Measurements from ENCODE around the gene SMARCD2. TPM values are rescaled to one million over a fixed set of nuclear protein-coding genes. Genes with fewer than 3 reads are reported as not detected.

Gene SMARCD2
- total and polyA plus RNA-seq, 2 of the 13 experiments (the other 11 are each of a cell fraction or from before 2014, with no cell fraction given), result 122 to 150 TPM

DNA sequence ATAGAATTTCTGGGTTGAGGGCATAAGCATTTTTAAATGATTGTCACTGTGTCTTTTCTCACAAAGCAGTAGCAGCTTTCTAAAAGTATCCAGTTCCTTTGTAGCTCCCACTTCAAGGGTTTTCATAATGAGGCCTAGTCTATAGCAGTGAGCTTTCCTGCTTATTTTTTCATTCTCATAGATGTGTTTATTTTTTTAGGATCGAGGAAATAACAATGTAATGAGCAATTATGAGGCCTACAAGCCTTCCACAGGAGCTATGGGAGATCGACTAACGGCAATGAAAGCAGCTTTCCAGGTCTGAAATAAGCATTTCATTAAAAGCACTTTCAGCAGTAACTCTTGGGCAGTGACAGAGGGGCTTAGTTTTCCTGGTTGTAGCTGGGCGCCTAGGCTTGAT is 25.8 kb downstream of the SMARCD2 start:
- H4K20me1 ChIP-seq (ENCODE audit: insufficient read depth, low read length), result peaks cover 3% of the 10 kb centered on the region; the same call in 1 of the 2 replicates
- peaks cover 14% of the 10 kb centered on the region; the same call in 1 of the 2 replicates for H3K4me1 ChIP-seq (ENCODE audit: insufficient read depth, low read length)
- no peak overlapping the region for H3K4me2 ChIP-seq (ENCODE audit: low read depth, low read length)
- ChIA-PET CTCF (ENCODE audit: low intra/inter-chr PET ratio, low total read pairs) (no interaction called here), POLR2A (no interaction called here)
- H3K4me3 ChIP-seq (replicated peaks in 1 of 3; ENCODE audit: insufficient read depth in 1 of 3, low read depth in 2 of 3, low read length in 3 of 3), result no peak overlapping the region
- DNase-seq (ENCODE audit: low spot score) (no peak), FAIRE-seq (no peak), ATAC-seq (no peak)
- H3K27ac ChIP-seq (ENCODE audit: extremely low read length, insufficient read depth, low read length), result no peak overlapping the region
- peaks cover 54 to 97% of the 10 kb centered on the region in 2 experiments for H3K36me3 ChIP-seq (replicated peaks in 1 of 2; ENCODE audit: control insufficient read depth in 1 of 2, insufficient read depth in 2 of 2, low read length in 2 of 2)
- in situ Hi-C loops (cut with HindIII; ENCODE audit: extremely low pct_ligation_motif_present, low pct_unique_long_range_greater_than_20kb), result no loop called here
- H3K9me3 ChIP-seq (ENCODE audit: low read length), result no peaks in the 10 kb centered on the region
- no TSS peak for BruUV-seq (replicated peaks)
- H3K9ac ChIP-seq (ENCODE audit: insufficient read depth, low read depth, low read length), result no peak overlapping the region
- 95% methylated on average over 4 of the region's 4 CpGs for WGBS (ENCODE audit: low lambda C conversion rate)
- intact Hi-C loops (cut with micrococcal nuclease; ENCODE audit: unreplicated experiment), result no loop called here
- no peak overlapping the region for H2AFZ ChIP-seq (ENCODE audit: low read length)
- no peaks in the 10 kb centered on the region for H3K79me2 ChIP-seq (ENCODE audit: insufficient read depth, low read length)
- no peaks in the 10 kb centered on the region for H3K27me3 ChIP-seq (ENCODE audit: control insufficient read depth in 1 of 2, insufficient read depth in 2 of 2, low read length in 2 of 2)
- TF ChIP-seq, protein P1, sequence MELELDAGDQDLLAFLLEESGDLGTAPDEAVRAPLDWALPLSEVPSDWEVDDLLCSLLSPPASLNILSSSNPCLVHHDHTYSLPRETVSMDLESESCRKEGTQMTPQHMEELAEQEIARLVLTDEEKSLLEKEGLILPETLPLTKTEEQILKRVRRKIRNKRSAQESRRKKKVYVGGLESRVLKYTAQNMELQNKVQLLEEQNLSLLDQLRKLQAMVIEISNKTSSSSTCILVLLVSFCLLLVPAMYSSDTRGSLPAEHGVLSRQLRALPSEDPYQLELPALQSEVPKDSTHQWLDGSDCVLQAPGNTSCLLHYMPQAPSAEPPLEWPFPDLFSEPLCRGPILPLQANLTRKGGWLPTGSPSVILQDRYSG (CRISPR knock-in tag; IDR thresholded peaks at IDR 0.05), result no peak
- TF ChIP-seq, protein P2, sequence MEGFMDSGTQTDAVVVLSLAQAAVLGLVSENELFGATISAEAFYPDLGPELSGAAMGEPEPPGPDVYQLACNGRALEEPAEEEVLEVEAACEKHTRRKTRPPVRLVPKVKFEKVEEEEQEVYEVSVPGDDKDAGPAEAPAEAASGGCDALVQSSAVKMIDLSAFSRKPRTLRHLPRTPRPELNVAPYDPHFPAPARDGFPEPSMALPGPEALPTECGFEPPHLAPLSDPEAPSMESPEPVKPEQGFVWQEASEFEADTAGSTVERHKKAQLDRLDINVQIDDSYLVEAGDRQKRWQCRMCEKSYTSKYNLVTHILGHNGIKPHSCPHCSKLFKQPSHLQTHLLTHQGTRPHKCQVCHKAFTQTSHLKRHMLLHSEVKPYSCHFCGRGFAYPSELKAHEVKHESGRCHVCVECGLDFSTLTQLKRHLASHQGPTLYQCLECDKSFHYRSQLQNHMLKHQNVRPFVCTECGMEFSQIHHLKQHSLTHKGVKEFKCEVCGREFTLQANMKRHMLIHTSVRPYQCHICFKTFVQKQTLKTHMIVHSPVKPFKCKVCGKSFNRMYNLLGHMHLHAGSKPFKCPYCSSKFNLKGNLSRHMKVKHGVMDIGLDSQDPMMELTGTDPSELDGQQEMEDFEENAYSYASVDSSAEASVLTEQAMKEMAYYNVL (CRISPR knock-in tag; IDR thresholded peaks at IDR 0.05; ENCODE audit: borderline replicate concordance), result no peak
- TF ChIP-seq, protein P3, sequence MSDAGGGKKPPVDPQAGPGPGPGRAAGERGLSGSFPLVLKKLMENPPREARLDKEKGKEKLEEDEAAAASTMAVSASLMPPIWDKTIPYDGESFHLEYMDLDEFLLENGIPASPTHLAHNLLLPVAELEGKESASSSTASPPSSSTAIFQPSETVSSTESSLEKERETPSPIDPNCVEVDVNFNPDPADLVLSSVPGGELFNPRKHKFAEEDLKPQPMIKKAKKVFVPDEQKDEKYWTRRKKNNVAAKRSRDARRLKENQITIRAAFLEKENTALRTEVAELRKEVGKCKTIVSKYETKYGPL (CRISPR knock-in tag; IDR thresholded peaks at IDR 0.05), result no peak
- no peak for TF ChIP-seq MAFK (conservative IDR thresholded peaks at IDR 0.05 in 1 of 2, IDR thresholded peaks at IDR 0.05 in 1 of 2; ENCODE audit: low read length in 2 of 2)
- TF ChIP-seq, protein P4, sequence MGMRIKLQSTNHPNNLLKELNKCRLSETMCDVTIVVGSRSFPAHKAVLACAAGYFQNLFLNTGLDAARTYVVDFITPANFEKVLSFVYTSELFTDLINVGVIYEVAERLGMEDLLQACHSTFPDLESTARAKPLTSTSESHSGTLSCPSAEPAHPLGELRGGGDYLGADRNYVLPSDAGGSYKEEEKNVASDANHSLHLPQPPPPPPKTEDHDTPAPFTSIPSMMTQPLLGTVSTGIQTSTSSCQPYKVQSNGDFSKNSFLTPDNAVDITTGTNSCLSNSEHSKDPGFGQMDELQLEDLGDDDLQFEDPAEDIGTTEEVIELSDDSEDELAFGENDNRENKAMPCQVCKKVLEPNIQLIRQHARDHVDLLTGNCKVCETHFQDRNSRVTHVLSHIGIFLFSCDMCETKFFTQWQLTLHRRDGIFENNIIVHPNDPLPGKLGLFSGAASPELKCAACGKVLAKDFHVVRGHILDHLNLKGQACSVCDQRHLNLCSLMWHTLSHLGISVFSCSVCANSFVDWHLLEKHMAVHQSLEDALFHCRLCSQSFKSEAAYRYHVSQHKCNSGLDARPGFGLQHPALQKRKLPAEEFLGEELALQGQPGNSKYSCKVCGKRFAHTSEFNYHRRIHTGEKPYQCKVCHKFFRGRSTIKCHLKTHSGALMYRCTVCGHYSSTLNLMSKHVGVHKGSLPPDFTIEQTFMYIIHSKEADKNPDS (CRISPR knock-in tag; IDR thresholded peaks at IDR 0.05), result no peak
- TF ChIP-seq IKZF4 (CRISPR knock-in tag; IDR thresholded peaks at IDR 0.05; ENCODE audit: borderline replicate concordance, low read depth, not compliant biosample characterization), result no peak
- TF ChIP-seq ZNF432 (CRISPR knock-in tag; IDR thresholded peaks at IDR 0.05; ENCODE audit: borderline replicate concordance), result no peak
- TF ChIP-seq, protein P5, sequence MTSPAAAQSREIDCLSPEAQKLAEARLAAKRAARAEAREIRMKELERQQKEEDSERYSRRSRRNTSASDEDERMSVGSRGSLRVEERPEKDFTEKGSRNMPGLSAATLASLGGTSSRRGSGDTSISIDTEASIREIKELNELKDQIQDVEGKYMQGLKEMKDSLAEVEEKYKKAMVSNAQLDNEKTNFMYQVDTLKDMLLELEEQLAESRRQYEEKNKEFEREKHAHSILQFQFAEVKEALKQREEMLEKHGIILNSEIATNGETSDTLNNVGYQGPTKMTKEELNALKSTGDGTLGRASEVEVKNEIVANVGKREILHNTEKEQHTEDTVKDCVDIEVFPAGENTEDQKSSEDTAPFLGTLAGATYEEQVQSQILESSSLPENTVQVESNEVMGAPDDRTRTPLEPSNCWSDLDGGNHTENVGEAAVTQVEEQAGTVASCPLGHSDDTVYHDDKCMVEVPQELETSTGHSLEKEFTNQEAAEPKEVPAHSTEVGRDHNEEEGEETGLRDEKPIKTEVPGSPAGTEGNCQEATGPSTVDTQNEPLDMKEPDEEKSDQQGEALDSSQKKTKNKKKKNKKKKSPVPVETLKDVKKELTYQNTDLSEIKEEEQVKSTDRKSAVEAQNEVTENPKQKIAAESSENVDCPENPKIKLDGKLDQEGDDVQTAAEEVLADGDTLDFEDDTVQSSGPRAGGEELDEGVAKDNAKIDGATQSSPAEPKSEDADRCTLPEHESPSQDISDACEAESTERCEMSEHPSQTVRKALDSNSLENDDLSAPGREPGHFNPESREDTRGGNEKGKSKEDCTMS (CRISPR knock-in tag; conservative IDR thresholded peaks at IDR 0.05), result no peak
- no peak for TF ChIP-seq DNMT1 (CRISPR knock-in tag; IDR thresholded peaks at IDR 0.05)
- TF ChIP-seq HHEX (CRISPR knock-in tag; IDR thresholded peaks at IDR 0.05), result no peak
- no peak for TF ChIP-seq ZNF383 (CRISPR knock-in tag; IDR thresholded peaks at IDR 0.05; ENCODE audit: borderline replicate concordance)
- no peak for TF ChIP-seq ZNF773 (CRISPR knock-in tag; IDR thresholded peaks at IDR 0.05; ENCODE audit: borderline replicate concordance)
- TF ChIP-seq, protein P6, sequence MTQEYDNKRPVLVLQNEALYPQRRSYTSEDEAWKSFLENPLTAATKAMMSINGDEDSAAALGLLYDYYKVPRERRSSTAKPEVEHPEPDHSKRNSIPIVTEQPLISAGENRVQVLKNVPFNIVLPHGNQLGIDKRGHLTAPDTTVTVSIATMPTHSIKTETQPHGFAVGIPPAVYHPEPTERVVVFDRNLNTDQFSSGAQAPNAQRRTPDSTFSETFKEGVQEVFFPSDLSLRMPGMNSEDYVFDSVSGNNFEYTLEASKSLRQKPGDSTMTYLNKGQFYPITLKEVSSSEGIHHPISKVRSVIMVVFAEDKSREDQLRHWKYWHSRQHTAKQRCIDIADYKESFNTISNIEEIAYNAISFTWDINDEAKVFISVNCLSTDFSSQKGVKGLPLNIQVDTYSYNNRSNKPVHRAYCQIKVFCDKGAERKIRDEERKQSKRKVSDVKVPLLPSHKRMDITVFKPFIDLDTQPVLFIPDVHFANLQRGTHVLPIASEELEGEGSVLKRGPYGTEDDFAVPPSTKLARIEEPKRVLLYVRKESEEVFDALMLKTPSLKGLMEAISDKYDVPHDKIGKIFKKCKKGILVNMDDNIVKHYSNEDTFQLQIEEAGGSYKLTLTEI (CRISPR knock-in tag; conservative IDR thresholded peaks at IDR 0.05), result no peak
- TF ChIP-seq POLR2A (IDR thresholded peaks at IDR 0.05; ENCODE audit: insufficient read depth in 1 of 2, low read depth in 2 of 2, low read length in 2 of 2), result no peak
